MM.1S (cell line): ENCODE results near the gene POU2AF3.
A peak's percentile ranks its signal among the peaks of the same experiment; 100 is the strongest.

Experiments
- DNase-seq: peaks from one replicate; pipeline ENCODE4 v3.0.0-alpha.2; 2015
- H2AFZ ChIP-seq: fragments of 300-600 bp; sonication (generic); 2 replicates; pipeline ENCODE4 v1.6.0; 2016; ENCODE audit warnings: antibody characterized with exemption, low read length
- H3F3A ChIP-seq: fragments of 300-600 bp; sonication (generic); 2 replicates; pipeline ENCODE4 v1.6.1; 2016; ENCODE audit warnings: mild to moderate bottlenecking, antibody characterized with exemption, low read length, moderate library complexity, mixed read lengths; ENCODE audit not compliant: insufficient read depth
- H3K27ac ChIP-seq: fragments of 300-600 bp; sonication (generic); 2 replicates; pipeline ENCODE4 v1.5.1; 2016; ENCODE audit warnings: mild to moderate bottlenecking, low read length
- H3K27me3 ChIP-seq: fragments of 300-600 bp; sonication (generic); replicated peaks from 2 replicates; pipeline ENCODE4 v1.6.0; 2016; ENCODE audit warnings: low read length; ENCODE audit not compliant: insufficient read depth
- H3K36me3 ChIP-seq: fragments of 300-600 bp; sonication (generic); replicated peaks from 2 replicates; pipeline ENCODE4 v1.6.1; 2016; ENCODE audit warnings: mild to moderate bottlenecking, low read length, mixed read lengths; ENCODE audit not compliant: insufficient read depth
- H3K4me1 ChIP-seq: fragments of 300-600 bp; sonication (generic); 2 replicates; pipeline ENCODE4 v1.6.1; 2016; ENCODE audit warnings: low read length, mixed read lengths
- H3K4me2 ChIP-seq: fragments of 300-600 bp; sonication (generic); 2 replicates; pipeline ENCODE4 v1.6.0; 2016; ENCODE audit warnings: low read depth, low read length
- H3K4me3 ChIP-seq: fragments of 300-600 bp; sonication (generic); 2 replicates; pipeline ENCODE4 v1.5.1; 2016; ENCODE audit warnings: low read length, mixed read lengths
- H3K79me2 ChIP-seq: fragments of 300-600 bp; sonication (generic); 2 replicates; pipeline ENCODE4 v1.6.1; 2016; ENCODE audit warnings: mixed run types, low read length, mixed read lengths
- H3K9ac ChIP-seq: fragments of 300-600 bp; sonication (generic); 2 replicates; pipeline ENCODE4 v1.6.1; 2016; ENCODE audit warnings: low read length, mixed read lengths
- H3K9me2 ChIP-seq: fragments of 300-600 bp; sonication (generic); replicated peaks from 2 replicates; pipeline ENCODE4 v1.6.1; 2016; ENCODE audit warnings: mild to moderate bottlenecking, low read length, mixed read lengths; ENCODE audit not compliant: insufficient read depth
- H3K9me3 ChIP-seq: fragments of 300-600 bp; sonication (generic); replicated peaks from 2 replicates; pipeline ENCODE4 v1.6.1; 2016; ENCODE audit warnings: mild to moderate bottlenecking, low read length, mixed read lengths; ENCODE audit not compliant: insufficient read depth
- H4K20me1 ChIP-seq: fragments of 300-600 bp; sonication (generic); 2 replicates; pipeline ENCODE4 v1.6.1; 2016; ENCODE audit warnings: mild to moderate bottlenecking, low read length, moderate library complexity, mixed read lengths; ENCODE audit not compliant: insufficient read depth
- CTCF ChIP-seq: fragments of 300-600 bp; sonication (generic); IDR thresholded peaks from 2 replicates; pipeline ENCODE4 v1.5.1; 2016; ENCODE audit warnings: antibody characterized with exemption, low read length, mixed read lengths
- EZH2 ChIP-seq: fragments of 300-600 bp; sonication (generic); optimal IDR thresholded peaks from 2 replicates; pipeline ENCODE3; 2017; ENCODE audit warnings: low read depth, mild to moderate bottlenecking, antibody characterized with exemption, low read length, mixed read lengths
- EZH2phosphoT487 ChIP-seq: fragments of 300-600 bp; sonication (generic); IDR thresholded peaks from 2 replicates; pipeline ENCODE4 v1.6.1; 2018; ENCODE audit warnings: antibody characterized with exemption, low read length

Gene POU2AF3

DNA sequence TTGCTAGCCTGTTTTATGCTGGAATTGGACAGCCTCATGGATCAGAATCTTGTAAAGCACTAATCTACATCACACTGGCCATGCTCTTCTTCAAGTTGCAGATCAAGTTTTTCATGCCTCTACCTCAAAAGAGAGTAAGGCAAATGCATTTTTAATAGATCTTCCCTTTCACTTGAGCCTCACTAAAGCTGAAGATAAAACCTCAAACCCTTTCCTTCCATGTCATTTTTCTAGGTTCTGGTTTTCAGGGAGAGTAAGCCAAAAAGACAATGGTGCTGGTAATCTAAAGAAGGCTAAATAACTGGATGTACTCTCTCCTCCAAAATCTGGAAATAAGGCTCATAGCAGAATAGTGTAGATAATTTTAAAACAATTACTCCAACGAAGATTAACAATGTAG, 52.5 kb downstream of the POU2AF3 start:
- no peak overlapping the region for H2AFZ ChIP-seq
- TF ChIP-seq EZH2 (no peak), EZH2phosphoT487 (no peak), CTCF (no peak)
- no peak for DNase-seq
- H3K9me3 ChIP-seq: no peaks in the 10 kb centered on the region
- H3K9me2 ChIP-seq: no peaks in the 10 kb centered on the region
- no peaks in the 10 kb centered on the region for H3K27me3 ChIP-seq
- no peak overlapping the region for H3K4me3 ChIP-seq
- H3K36me3 ChIP-seq: peaks cover 16% of the 10 kb centered on the region
- H4K20me1 ChIP-seq: no peaks in the 10 kb centered on the region
- peak overlapping the region; percentile 1; the same call in 1 of the 2 replicates for H3K27ac ChIP-seq
- H3K9ac ChIP-seq: no peak overlapping the region
- H3K4me1 ChIP-seq: no peaks in the 10 kb centered on the region
- peaks cover 31% of the 10 kb centered on the region for H3F3A ChIP-seq
- no peak overlapping the region for H3K4me2 ChIP-seq
- peaks cover 9% of the 10 kb centered on the region; the same call in 1 of the 2 replicates for H3K79me2 ChIP-seq

DNA sequence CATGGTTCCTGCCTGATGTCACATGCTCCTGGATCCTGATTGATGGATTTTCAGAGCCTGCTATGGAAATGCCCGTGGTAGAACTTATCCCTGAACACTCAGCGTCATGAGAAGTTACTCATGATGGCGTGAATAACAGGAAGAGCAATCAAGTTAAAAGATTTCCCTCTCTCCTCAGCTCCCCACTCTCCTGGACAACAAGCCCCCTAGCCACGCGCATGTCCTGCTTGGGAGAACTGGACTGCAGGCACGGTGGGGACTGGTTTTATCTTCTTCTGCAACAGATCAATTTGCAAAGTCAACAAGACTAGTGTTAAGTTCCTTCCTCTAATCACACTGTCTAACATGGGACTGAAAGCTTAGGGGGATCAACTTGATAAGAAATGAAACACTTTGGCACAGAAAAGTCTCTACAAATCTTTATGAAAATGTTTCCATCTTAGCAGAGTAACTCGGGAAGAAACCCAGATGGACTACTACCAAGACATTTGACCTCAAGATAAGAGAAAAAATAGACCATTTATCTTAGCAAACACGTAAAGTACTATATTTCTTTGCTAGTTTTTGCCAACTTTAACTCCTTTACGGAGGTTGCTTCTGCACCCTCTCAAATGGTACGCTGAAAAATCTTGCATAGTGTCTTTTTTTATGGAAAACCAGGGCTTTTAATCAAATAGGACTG, 53.2 kb downstream of the POU2AF3 start:
- H4K20me1 ChIP-seq: no peaks in the 10 kb centered on the region
- H3K36me3 ChIP-seq: peaks cover 18% of the 10 kb centered on the region
- no peaks in the 10 kb centered on the region for H3K27me3 ChIP-seq
- H3K4me3 ChIP-seq: no peak overlapping the region
- no peaks in the 10 kb centered on the region for H3K9me2 ChIP-seq
- H2AFZ ChIP-seq: no peak overlapping the region
- no peak overlapping the region for H3K9ac ChIP-seq
- H3K79me2 ChIP-seq: peaks cover 13% of the 10 kb centered on the region; the same call in 1 of the 2 replicates
- H3K4me1 ChIP-seq: no peaks in the 10 kb centered on the region
- H3K27ac ChIP-seq: peak overlapping the region; percentile 1; the same call in 1 of the 2 replicates
- TF ChIP-seq EZH2 (no peak), EZH2phosphoT487 (no peak), CTCF (no peak)
- no peaks in the 10 kb centered on the region for H3K9me3 ChIP-seq
- no peak overlapping the region for H3K4me2 ChIP-seq
- no peak for DNase-seq
- peaks cover 31% of the 10 kb centered on the region for H3F3A ChIP-seq

GRCh38 chr11:111352231-111352746, 53.9 kb downstream of the POU2AF3 start:
- Histone ChIP-seq H3K9me3 (no peaks in the 10 kb centered on the region), H3F3A (peaks cover 26% of the 10 kb centered on the region), H3K27ac (no peak overlapping the region), H3K4me2 (no peak overlapping the region), H3K36me3 (peaks cover 23% of the 10 kb centered on the region), H3K9me2 (no peaks in the 10 kb centered on the region), H4K20me1 (no peaks in the 10 kb centered on the region), H3K27me3 (no peaks in the 10 kb centered on the region), H3K79me2 (peaks cover 18% of the 10 kb centered on the region; the same call in 1 of the 2 replicates), H3K4me1 (no peaks in the 10 kb centered on the region), H2AFZ (no peak overlapping the region), H3K9ac (no peak overlapping the region), H3K4me3 (no peak overlapping the region)
- TF ChIP-seq EZH2phosphoT487 (no peak), CTCF (no peak), EZH2 (no peak)
- no peak for DNase-seq
